Activated CD8-positive, alpha-beta T cell treated with anti-CD3 and anti-CD28 coated beads for 36 hours (primary cell): ENCODE data around the gene PLCB4. TPM values are rescaled to one million over a fixed set of nuclear protein-coding genes. Genes with fewer than 3 reads are reported as not detected.

Experiments used
- ATAC-seq: fragments of 200-7000 bp; cut with Tn5 transposase; one replicate; pipeline ENCODE4 v1.10.0; 2021; ENCODE audit warnings: mild to moderate bottlenecking, moderate library complexity
- CTCF ChIA-PET: fragments of 350-600 bp; sonication (Branson Sonifier 250); formaldehyde crosslinking; loops from one replicate; lab custom pipeline; 2021; ENCODE audit warnings: antibody characterized with exemption; lab: Charles Lee
- POLR2A ChIA-PET: fragments of 350-600 bp; sonication (Branson Sonifier 250); formaldehyde crosslinking; loops from one replicate; lab custom pipeline; 2021; ENCODE audit warnings: antibody characterized with exemption; lab: Charles Lee
- DNase-seq: peaks from one replicate; pipeline ENCODE4 v3.0.0-alpha.2; 2020
- H3K27ac Mint-ChIP-seq: one replicate; pipeline ENCODE4 v1.8.0; 2021; ENCODE audit warnings: mild to moderate bottlenecking, mixed read lengths
- H3K27me3 Mint-ChIP-seq: one replicate; pipeline ENCODE4 v1.8.0; 2021; ENCODE audit warnings: mixed read lengths
- H3K36me3 Mint-ChIP-seq: one replicate; pipeline ENCODE4 v1.8.0; 2021; ENCODE audit warnings: low read depth, mixed read lengths
- H3K4me1 Mint-ChIP-seq: one replicate; pipeline ENCODE4 v1.8.0; 2021; ENCODE audit warnings: low read depth, mixed read lengths
- H3K4me3 Mint-ChIP-seq: one replicate; pipeline ENCODE4 v1.8.0; 2021; ENCODE audit warnings: mild to moderate bottlenecking, moderate library complexity, mixed read lengths
- H3K9me3 Mint-ChIP-seq: one replicate; pipeline ENCODE4 v1.8.0; 2021; ENCODE audit warnings: mixed read lengths
- intact Hi-C: fragments of 100-400 bp; cut with micrococcal nuclease; formaldehyde crosslinking; loops from one replicate; pipeline ENCODE4 v1.10.0; 2022
- total RNA-seq, 2 experiments: library from RNA; stranded (reverse); gene quantifications; one replicate each; pipeline ENCODE4 v1.2.3, GENCODE V29; 2021
- TF ChIP-seq, protein P1 (sequence below): fragments of 200-600 bp; IDR thresholded peaks from one replicate; pipeline ENCODE4 v1.8.0; 2022; ENCODE audit warnings: antibody characterized with exemption, mild to moderate bottlenecking

The PLCB4 gene
- total RNA-seq, 2 experiments from 2014 or later = not detected

DNA sequence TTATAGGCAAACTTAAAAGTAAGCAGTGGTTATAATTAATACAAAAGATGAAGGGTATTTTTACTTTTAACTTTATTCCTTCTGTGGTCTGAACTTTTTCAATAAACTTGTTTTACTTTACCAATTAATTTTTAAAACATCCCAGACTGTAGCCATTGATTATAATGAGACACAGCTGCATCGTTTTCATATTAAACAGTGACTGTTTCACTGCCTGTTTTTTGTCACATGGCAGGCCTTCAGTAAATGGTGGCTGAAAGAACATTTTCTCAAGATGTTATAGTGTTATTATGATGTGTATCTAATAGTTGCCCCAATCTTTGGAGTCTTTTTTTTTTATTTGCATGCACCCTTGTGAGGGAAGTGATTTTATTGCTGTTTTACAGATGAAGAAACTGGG, 95.1 kb downstream of the PLCB4 start:
- ChIA-PET POLR2A (no interaction called here), CTCF (no interaction called here)
- no peaks in the 10 kb centered on the region for H3K4me1 Mint-ChIP-seq
- no peak overlapping the region for H3K4me3 Mint-ChIP-seq
- no peaks in the 10 kb centered on the region for H3K36me3 Mint-ChIP-seq
- intact Hi-C loops = no loop called here
- H3K9me3 Mint-ChIP-seq = no peaks in the 10 kb centered on the region
- no peak for ATAC-seq
- no peaks in the 10 kb centered on the region for H3K27me3 Mint-ChIP-seq
- DNase-seq = no peak
- H3K27ac Mint-ChIP-seq = no peak overlapping the region
- TF ChIP-seq, protein P1, sequence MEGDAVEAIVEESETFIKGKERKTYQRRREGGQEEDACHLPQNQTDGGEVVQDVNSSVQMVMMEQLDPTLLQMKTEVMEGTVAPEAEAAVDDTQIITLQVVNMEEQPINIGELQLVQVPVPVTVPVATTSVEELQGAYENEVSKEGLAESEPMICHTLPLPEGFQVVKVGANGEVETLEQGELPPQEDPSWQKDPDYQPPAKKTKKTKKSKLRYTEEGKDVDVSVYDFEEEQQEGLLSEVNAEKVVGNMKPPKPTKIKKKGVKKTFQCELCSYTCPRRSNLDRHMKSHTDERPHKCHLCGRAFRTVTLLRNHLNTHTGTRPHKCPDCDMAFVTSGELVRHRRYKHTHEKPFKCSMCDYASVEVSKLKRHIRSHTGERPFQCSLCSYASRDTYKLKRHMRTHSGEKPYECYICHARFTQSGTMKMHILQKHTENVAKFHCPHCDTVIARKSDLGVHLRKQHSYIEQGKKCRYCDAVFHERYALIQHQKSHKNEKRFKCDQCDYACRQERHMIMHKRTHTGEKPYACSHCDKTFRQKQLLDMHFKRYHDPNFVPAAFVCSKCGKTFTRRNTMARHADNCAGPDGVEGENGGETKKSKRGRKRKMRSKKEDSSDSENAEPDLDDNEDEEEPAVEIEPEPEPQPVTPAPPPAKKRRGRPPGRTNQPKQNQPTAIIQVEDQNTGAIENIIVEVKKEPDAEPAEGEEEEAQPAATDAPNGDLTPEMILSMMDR = no peak

DNA sequence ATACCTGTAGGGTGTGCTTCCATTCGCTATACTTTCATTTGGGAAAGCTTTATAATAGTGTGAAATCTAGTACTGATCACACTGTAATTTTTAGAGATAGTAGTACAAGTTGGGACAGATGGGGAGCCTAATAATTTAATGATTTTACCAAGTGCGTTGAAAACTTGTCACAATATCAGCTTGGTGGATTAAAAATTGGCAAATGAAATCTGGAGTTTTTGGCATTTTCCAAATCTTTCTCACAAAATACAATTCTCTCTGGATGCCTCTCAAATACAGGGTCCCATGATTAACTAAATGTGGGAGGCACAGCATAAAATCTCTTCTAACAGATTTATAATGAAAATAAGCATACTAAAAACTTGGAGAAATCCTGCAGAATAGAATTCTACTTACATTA, 96.4 kb downstream of the PLCB4 start:
- ChIA-PET POLR2A (interaction anchor here (0.6 kb wide), 1 partner anchor 35 kb away, joined by 3 read pairs; no protein-coding TSS in a partner anchor), CTCF (no interaction called here)
- DNase-seq = no peak

DNA sequence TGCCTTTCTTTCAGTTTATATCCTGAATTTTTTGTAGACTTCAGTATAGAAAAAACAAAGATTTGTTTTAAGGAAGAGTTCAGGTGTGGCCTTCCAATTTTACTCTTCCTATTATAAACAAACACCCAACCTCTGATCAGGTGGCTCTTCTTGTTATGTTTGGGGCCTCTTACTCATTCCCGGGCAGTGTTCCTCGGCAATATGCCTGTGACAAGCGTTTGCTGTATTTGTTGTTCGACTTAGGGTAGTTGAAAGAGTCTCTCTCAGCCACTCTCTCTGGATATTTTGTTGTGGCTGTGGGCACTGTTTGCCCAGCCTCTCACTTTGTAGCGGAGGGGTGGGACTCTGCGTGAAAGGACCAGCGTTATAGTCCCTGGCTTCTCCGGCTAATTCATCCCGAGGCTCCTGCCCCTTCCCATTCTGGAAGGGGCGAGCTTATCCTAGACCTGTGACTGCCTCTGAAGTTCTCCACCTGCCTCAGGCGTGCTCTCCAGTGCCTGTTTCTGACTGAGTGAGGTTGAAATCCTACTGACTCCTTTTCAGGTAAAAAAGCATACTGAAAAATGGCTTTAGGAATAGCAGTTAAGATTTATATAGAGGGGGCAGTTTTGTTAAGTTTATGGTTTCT, 97.4 kb downstream of the PLCB4 start:
- TF ChIP-seq, protein P1 = no peak
- no peaks in the 10 kb centered on the region for H3K27me3 Mint-ChIP-seq
- H3K36me3 Mint-ChIP-seq = no peaks in the 10 kb centered on the region
- ATAC-seq = no peak
- no peak overlapping the region for H3K4me3 Mint-ChIP-seq
- no peak overlapping the region for H3K27ac Mint-ChIP-seq
- intact Hi-C loops = no loop called here
- no peak for DNase-seq
- H3K4me1 Mint-ChIP-seq = no peaks in the 10 kb centered on the region
- no peaks in the 10 kb centered on the region for H3K9me3 Mint-ChIP-seq
- ChIA-PET POLR2A (no interaction called here), CTCF (no interaction called here)

More for the DNA sequence above, 96.4 kb downstream of the PLCB4 start:
- H3K4me3 Mint-ChIP-seq = no peak overlapping the region
- no peaks in the 10 kb centered on the region for H3K27me3 Mint-ChIP-seq
- no peaks in the 10 kb centered on the region for H3K9me3 Mint-ChIP-seq
- H3K4me1 Mint-ChIP-seq = no peaks in the 10 kb centered on the region
- intact Hi-C loops = no loop called here
- TF ChIP-seq, protein P1 = no peak
- H3K27ac Mint-ChIP-seq = no peak overlapping the region
- ATAC-seq = no peak
- no peaks in the 10 kb centered on the region for H3K36me3 Mint-ChIP-seq

DNA sequence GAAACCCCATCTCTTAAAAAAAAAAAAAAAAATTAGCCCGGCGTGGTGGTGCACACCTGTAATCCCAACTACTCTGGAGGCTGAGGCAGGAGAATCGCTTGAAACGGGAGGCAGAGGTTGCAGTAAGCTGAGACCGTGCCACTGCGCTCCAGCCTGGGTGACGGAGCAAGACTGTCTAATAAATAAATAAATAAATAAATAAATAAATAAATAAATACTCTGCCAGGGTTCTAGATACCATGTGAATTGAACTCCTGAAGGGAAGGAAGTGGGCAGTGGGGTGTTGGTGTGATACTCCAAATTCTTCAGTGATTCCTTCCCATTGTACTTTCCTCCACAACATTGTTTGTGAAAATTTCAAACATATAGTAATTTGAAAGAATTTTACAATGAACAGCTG, 100.5 kb downstream of the PLCB4 start:
- no peaks in the 10 kb centered on the region for H3K36me3 Mint-ChIP-seq
- no peaks in the 10 kb centered on the region for H3K27me3 Mint-ChIP-seq
- H3K9me3 Mint-ChIP-seq = no peaks in the 10 kb centered on the region
- DNase-seq (no peak), ATAC-seq (no peak)
- H3K4me1 Mint-ChIP-seq = no peaks in the 10 kb centered on the region
- H3K4me3 Mint-ChIP-seq = no peak overlapping the region
- CTCF ChIA-PET = no interaction called here
- POLR2A ChIA-PET = no interaction called here
- TF ChIP-seq, protein P1 = no peak
- H3K27ac Mint-ChIP-seq = no peak overlapping the region
- intact Hi-C loops = no loop called here

DNA sequence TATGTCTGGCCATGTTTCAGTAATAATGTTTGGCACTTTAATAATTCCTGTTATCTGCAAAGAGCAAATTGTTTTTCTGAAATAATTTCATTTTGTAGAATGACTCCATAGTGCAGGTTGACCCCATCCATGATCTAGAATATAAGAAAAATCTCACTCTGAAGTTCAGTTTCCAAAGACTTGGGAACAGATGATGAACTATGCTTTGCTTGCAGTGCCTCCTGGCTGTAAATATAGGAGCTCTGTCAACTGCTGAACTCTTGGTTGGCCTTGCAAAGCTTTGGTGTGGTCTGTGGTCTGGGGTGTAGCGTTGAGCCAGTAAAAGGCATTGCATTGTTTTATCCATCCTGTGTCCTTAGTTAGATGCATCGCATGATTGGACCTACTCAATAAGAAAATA, 104.0 kb downstream of the PLCB4 start:
- no peaks in the 10 kb centered on the region for H3K27me3 Mint-ChIP-seq

More for the DNA sequence above, 104.0 kb downstream of the PLCB4 start:
- intact Hi-C loops = loop anchor here (10.0 kb wide), 1 partner anchor 58 kb away; no protein-coding TSS in a partner anchor
- H3K27ac Mint-ChIP-seq = no peak overlapping the region
- H3K36me3 Mint-ChIP-seq = no peaks in the 10 kb centered on the region
- no peaks in the 10 kb centered on the region for H3K4me1 Mint-ChIP-seq
- H3K4me3 Mint-ChIP-seq = no peak overlapping the region
- CTCF ChIA-PET = no interaction called here
- TF ChIP-seq, protein P1 = no peak
- no peak for ATAC-seq
- POLR2A ChIA-PET = no interaction called here
- H3K9me3 Mint-ChIP-seq = no peaks in the 10 kb centered on the region
- no peak for DNase-seq
